22Rv1 (cell line): ENCODE results near the gene CDH12.

Source experiments
- H3K27ac ChIP-seq: fragments of 450-650 bp; 2 replicates; pipeline ENCODE4 v1.5.1; 2017
- CTCF ChIP-seq: fragments of 450-650 bp; IDR thresholded peaks from 2 replicates; pipeline ENCODE4 v1.5.1; 2017; ENCODE audit warnings: mild to moderate bottlenecking
- ZFX ChIP-seq: fragments of 450-650 bp; IDR thresholded peaks from 2 replicates; pipeline ENCODE4 v1.6.1; 2017; ENCODE audit warnings: antibody characterized with exemption, borderline replicate concordance

The CDH12 gene

GRCh38 chr5:21931116-21931515 lies 922.0 kb downstream of the CDH12 start:
- no peak overlapping the region for H3K27ac ChIP-seq
- TF ChIP-seq ZFX: no peak
- no peak for TF ChIP-seq CTCF

DNA sequence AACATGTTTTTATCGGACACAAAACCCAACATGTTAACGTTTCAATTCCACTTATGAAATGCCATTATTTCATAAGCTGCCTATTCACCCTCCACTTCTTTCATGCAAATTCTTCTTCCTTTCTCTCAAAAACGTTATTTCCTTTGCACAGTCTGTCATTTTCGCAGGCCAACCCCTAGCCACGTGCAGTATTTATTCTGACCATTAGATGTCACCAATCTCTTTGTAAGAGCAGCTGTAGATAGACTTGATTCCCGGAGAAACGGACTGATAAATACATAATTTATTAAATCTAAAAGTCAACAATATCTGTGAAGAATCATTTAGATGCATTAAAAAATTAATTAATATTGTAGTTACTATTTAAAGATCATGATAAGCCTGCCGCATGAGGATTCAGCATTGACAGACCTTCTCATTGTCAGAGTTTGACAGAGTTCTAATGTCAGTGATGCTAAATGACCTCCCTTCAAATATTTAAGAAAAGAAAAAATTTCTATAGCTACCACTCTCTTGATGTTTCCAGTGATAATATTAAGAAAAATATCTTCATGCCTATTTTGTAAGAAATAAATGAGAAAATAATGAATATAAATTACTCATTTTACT lies 933.6 kb downstream of the CDH12 start:
- TF ChIP-seq CTCF (peak; percentile 86), ZFX (no peak)
- no peak overlapping the region for H3K27ac ChIP-seq

GRCh38 chr5:21918451-21918850 lies 934.7 kb downstream of the CDH12 start:
- H3K27ac ChIP-seq: no peak overlapping the region

GRCh38 chr5:21910731-21911130 lies 942.4 kb downstream of the CDH12 start:
- no peak for TF ChIP-seq ZFX
- TF ChIP-seq CTCF: no peak

More at GRCh38 chr5:21918451-21918850, 934.7 kb downstream of the CDH12 start:
- TF ChIP-seq ZFX: no peak
- TF ChIP-seq CTCF: no peak

GRCh38 chr5:21895766-21896350 lies 957.3 kb downstream of the CDH12 start:
- no peak for TF ChIP-seq CTCF
- TF ChIP-seq ZFX: no peak
- no peak overlapping the region for H3K27ac ChIP-seq

More at GRCh38 chr5:21910731-21911130, 942.4 kb downstream of the CDH12 start:
- no peak overlapping the region for H3K27ac ChIP-seq

DNA sequence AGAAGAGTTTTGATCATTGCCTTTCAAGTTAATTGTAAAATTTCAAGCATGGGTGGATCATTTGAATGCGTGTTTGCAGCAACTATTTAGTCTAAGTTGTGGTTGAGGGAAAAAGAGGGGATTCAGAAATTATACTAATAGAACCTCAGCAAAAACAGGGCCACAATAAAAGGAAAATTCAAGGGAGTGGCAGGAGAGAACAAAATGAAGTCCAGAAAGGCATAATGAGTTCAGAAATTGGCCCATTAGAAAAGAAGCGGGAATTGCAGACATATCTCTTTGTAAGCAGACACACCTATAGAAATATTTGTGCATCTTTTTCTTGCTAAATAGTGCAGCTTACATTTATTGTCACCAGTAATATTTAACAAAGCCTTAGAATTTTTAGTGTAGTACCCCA lies 960.0 kb downstream of the CDH12 start:
- no peak for TF ChIP-seq CTCF
- no peak for TF ChIP-seq ZFX
- H3K27ac ChIP-seq: no peak overlapping the region

DNA sequence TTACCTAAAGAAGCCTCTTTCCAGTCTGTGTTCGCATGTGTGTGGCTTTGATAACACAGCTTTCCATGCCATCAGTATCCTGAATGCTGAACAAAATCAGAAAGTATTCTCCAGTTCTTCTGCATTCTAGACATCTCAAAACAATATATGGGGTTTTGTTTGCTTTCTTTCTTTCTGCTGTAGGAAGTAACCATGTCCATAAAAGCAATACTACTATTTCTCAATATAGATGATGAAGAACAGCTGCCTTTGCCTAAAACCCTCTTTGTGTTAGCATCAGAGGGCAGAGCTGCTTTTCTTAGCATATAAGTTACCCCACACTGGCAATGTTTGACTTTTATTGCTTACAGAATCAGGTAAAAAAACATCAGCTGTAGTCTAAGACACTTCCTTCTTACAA lies 963.6 kb downstream of the CDH12 start:
- H3K27ac ChIP-seq: no peak overlapping the region
- TF ChIP-seq CTCF (no peak), ZFX (no peak)
